ENCODE results near the gene SLC13A2.
A peak's percentile ranks its signal among the peaks of the same experiment; 100 is the strongest.

The SLC13A2 gene

DNA sequence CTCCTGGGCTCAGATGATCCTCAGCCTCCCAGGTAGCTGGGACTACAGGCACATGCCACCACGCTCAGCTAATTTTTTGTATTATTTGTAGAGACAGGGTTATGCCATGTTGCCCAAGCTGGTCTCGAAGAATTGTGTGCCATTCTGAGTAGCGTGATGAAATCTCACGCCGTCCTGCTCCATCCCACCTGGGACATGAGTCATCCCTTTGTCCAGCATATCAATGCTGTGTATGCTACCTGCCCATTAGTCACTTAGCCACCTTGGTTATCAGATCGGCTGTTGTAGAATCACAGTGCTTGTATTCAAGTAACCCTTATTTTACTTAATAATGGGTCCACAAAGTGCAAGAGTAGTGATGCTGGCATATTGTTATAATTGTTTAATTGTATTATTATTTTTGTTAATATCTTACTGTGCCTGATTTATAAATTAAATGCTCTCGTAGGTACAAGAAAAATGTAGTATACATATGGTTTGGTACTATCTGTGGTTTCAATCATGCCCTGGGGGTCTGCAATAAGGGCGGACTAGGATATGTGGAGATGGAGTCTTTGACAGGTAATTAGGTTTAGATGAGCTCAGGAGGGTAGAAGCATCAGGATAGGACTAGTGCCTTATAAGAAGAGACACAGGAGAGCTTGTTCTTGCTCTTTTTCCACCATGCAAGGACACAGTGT is 26.6 kb upstream of the SLC13A2 start:
- H3K4ac ChIP-seq (ENCODE audit: low read depth in 1 of 2, low read length in 2 of 2), result no peak overlapping the region
- no peak overlapping the region for H2BK15ac ChIP-seq (ENCODE audit: low read depth, poor library complexity, severe bottlenecking)
- H2AK5ac ChIP-seq (ENCODE audit: low read length, severe bottlenecking), result no peak overlapping the region
- H3K4me3 ChIP-seq (ENCODE audit: insufficient read depth in 1 of 2, low read depth in 1 of 2, low read length in 2 of 2), result no peak overlapping the region
- H3K4me1 ChIP-seq (ENCODE audit: control insufficient read depth, insufficient read depth, low read depth, low read length), result no peaks in the 10 kb centered on the region
- H3K9ac ChIP-seq (ENCODE audit: low read length), result no peak overlapping the region
- no peak overlapping the region for H3K18ac ChIP-seq (ENCODE audit: low read depth in 1 of 2, low read length in 2 of 2)
- no peak overlapping the region for H2BK12ac ChIP-seq (ENCODE audit: low read length in 2 of 2)
- H2BK120ac ChIP-seq (ENCODE audit: low read depth, low read length), result no peak overlapping the region
- no peak overlapping the region for H3K23ac ChIP-seq (ENCODE audit: low read length in 2 of 2)
- H3K27me3 ChIP-seq (ENCODE audit: control insufficient read depth in 1 of 2, insufficient read depth in 1 of 2, low read length in 2 of 2), result peaks cover 3 to 17% of the 10 kb centered on the region in 2 experiments
- no peak overlapping the region for H3K14ac ChIP-seq (ENCODE audit: low read length in 2 of 2)
- 82% methylated on average over 7 of the region's 8 CpGs for WGBS
- DNase-seq, result no peak
- H4K8ac ChIP-seq (ENCODE audit: low read length), result no peak overlapping the region
- no peak overlapping the region for H3K27ac ChIP-seq (ENCODE audit: low read length, poor library complexity, severe bottlenecking)
- H3K4me2 ChIP-seq (ENCODE audit: low read length, poor library complexity, severe bottlenecking), result no peak overlapping the region
- no peak overlapping the region for H2AFZ ChIP-seq (ENCODE audit: low read depth, low read length)
- H3K9me3 ChIP-seq (ENCODE audit: control insufficient read depth, low read length), result no peaks in the 10 kb centered on the region
- no peaks in the 10 kb centered on the region for H3K79me1 ChIP-seq (replicated peaks; ENCODE audit: low read length, poor library complexity, severe bottlenecking)
- H3K36me3 ChIP-seq (ENCODE audit: control insufficient read depth in 1 of 2, insufficient read depth in 2 of 2, low read depth in 1 of 2, low read length in 2 of 2), result no peaks in the 10 kb centered on the region
- no peak overlapping the region for H4K91ac ChIP-seq (ENCODE audit: low read length)
- H2BK5ac ChIP-seq (ENCODE audit: low read depth, low read length, poor library complexity, severe bottlenecking), result no peak overlapping the region

DNA sequence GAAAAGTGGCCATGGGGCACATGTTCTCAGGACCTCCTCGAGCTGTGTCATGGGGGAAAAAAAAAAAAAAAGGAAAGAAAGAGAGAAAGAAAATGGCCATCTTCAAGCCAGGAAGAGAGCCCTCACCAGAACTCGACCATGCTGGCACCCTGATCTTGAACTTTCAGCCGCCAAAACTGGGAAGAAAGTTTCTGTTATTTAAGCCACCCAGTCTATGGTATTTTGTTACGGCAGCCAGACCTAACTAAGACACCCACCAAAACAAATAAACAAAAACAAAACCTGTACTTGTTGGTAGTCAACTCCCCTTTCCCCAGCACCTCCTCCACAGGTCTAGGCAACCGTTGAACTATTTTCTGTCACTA is 26.1 kb upstream of the SLC13A2 start:
- Histone ChIP-seq H3K36me3 (ENCODE audit: control insufficient read depth in 1 of 2, insufficient read depth in 2 of 2, low read depth in 1 of 2, low read length in 2 of 2) (no peaks in the 10 kb centered on the region), H2BK120ac (ENCODE audit: low read depth, low read length) (no peak overlapping the region), H3K9ac (ENCODE audit: low read length) (no peak overlapping the region), H3K4me3 (ENCODE audit: insufficient read depth in 1 of 2, low read depth in 1 of 2, low read length in 2 of 2) (no peak overlapping the region), H2BK5ac (ENCODE audit: low read depth, low read length, poor library complexity, severe bottlenecking) (no peak overlapping the region), H3K4me1 (ENCODE audit: control insufficient read depth, insufficient read depth, low read depth, low read length) (no peaks in the 10 kb centered on the region), H3K14ac (ENCODE audit: low read length in 2 of 2) (no peak overlapping the region), H3K27ac (ENCODE audit: low read length, poor library complexity, severe bottlenecking) (no peak overlapping the region), H3K18ac (ENCODE audit: low read depth in 1 of 2, low read length in 2 of 2) (no peak overlapping the region), H3K27me3 (ENCODE audit: control insufficient read depth in 1 of 2, insufficient read depth in 1 of 2, low read length in 2 of 2) (peaks cover 3 to 14% of the 10 kb centered on the region in 2 experiments), H3K79me1 (replicated peaks; ENCODE audit: low read length, poor library complexity, severe bottlenecking) (no peaks in the 10 kb centered on the region), H3K4ac (ENCODE audit: low read depth in 1 of 2, low read length in 2 of 2) (no peak overlapping the region), H2BK12ac (ENCODE audit: low read length in 2 of 2) (no peak overlapping the region), H3K23ac (ENCODE audit: low read length in 2 of 2) (no peak overlapping the region), H3K9me3 (ENCODE audit: control insufficient read depth, low read length) (no peaks in the 10 kb centered on the region), H3K4me2 (ENCODE audit: low read length, poor library complexity, severe bottlenecking) (no peak overlapping the region), H4K8ac (ENCODE audit: low read length) (peak overlapping the region; percentile 50), H2AK5ac (ENCODE audit: low read length, severe bottlenecking) (no peak overlapping the region), H2BK15ac (ENCODE audit: low read depth, poor library complexity, severe bottlenecking) (no peak overlapping the region), H4K91ac (ENCODE audit: low read length) (no peak overlapping the region), H2AFZ (ENCODE audit: low read depth, low read length) (no peak overlapping the region)
- DNase-seq, result no peak
- 61% methylated on average over 5 of the region's 5 CpGs for WGBS

DNA sequence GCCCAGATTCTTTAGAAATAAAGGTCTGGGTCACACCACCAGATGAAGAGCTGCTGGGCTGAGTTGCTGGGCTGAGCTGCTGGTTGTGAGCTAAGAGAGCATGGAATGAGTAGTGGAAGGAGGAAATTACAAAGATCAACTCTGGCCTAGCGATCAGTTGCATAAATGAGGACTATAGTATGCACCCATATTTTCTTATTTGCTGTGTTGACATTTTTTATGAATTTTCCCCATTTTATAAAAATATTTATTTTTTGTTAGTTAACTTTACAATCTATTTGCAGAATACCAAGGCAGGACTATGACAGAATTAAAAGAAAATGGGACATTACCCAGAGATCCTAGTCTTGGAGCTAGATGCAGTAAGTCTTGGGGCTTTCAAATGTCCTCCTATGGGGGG is 23.6 kb upstream of the SLC13A2 start:
- H2BK120ac ChIP-seq (ENCODE audit: low read depth, low read length), result no peak overlapping the region
- no peaks in the 10 kb centered on the region for H3K4me1 ChIP-seq (ENCODE audit: control insufficient read depth, insufficient read depth, low read depth, low read length)
- no peak overlapping the region for H3K23ac ChIP-seq (ENCODE audit: low read length in 2 of 2)
- no peak overlapping the region for H2BK5ac ChIP-seq (ENCODE audit: low read depth, low read length, poor library complexity, severe bottlenecking)
- no peak for DNase-seq
- H3K79me1 ChIP-seq (replicated peaks; ENCODE audit: low read length, poor library complexity, severe bottlenecking), result no peaks in the 10 kb centered on the region
- no peak overlapping the region for H2BK12ac ChIP-seq (ENCODE audit: low read length in 2 of 2)
- no peak overlapping the region for H3K4me2 ChIP-seq (ENCODE audit: low read length, poor library complexity, severe bottlenecking)
- no peak overlapping the region for H3K9ac ChIP-seq (ENCODE audit: low read length)
- peaks cover 3 to 11% of the 10 kb centered on the region in 2 experiments for H3K27me3 ChIP-seq (ENCODE audit: control insufficient read depth in 1 of 2, insufficient read depth in 1 of 2, low read length in 2 of 2)
- H3K27ac ChIP-seq (ENCODE audit: low read length, poor library complexity, severe bottlenecking), result no peak overlapping the region
- no peak overlapping the region for H3K14ac ChIP-seq (ENCODE audit: low read length in 2 of 2)
- no peaks in the 10 kb centered on the region for H3K9me3 ChIP-seq (ENCODE audit: control insufficient read depth, low read length)
- no peak overlapping the region for H3K4ac ChIP-seq (ENCODE audit: low read depth in 1 of 2, low read length in 2 of 2)
- H2AFZ ChIP-seq (ENCODE audit: low read depth, low read length), result no peak overlapping the region
- no CpG with 5 or more reads among the region's 1 CpG for WGBS
- no peak overlapping the region for H4K8ac ChIP-seq (ENCODE audit: low read length)
- no peak overlapping the region for H2AK5ac ChIP-seq (ENCODE audit: low read length, severe bottlenecking)
- no peak overlapping the region for H3K4me3 ChIP-seq (ENCODE audit: insufficient read depth in 1 of 2, low read depth in 1 of 2, low read length in 2 of 2)
- H4K91ac ChIP-seq (ENCODE audit: low read length), result no peak overlapping the region
- H3K18ac ChIP-seq (ENCODE audit: low read depth in 1 of 2, low read length in 2 of 2), result no peak overlapping the region
- no peak overlapping the region for H2BK15ac ChIP-seq (ENCODE audit: low read depth, poor library complexity, severe bottlenecking)
- no peaks in the 10 kb centered on the region for H3K36me3 ChIP-seq (ENCODE audit: control insufficient read depth in 1 of 2, insufficient read depth in 2 of 2, low read depth in 1 of 2, low read length in 2 of 2)

DNA sequence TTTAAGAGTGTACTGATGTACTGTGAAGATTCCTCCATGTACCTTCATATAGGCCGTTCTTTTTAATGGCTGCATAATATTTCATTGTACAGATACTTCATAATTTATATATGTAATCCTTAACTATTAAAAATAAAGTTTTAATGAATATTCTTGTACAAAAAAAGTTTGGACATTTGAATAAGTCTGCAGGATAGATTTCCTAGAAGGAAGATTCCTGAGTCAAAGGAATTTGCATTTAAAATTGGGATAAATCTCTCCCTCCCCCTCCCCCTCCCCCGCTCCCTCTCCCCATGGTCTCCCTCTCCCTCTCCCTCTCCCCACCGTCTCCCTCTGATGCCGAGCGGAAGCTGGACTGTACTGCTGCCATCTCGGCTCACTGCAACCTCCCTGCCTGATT is 15.6 kb upstream of the SLC13A2 start:
- no peak overlapping the region for H2BK120ac ChIP-seq (ENCODE audit: low read depth, low read length)
- WGBS, result 91% methylated on average over 5 of the region's 6 CpGs

More for the DNA sequence above, 15.6 kb upstream of the SLC13A2 start:
- H4K91ac ChIP-seq (ENCODE audit: low read length), result no peak overlapping the region
- H3K9ac ChIP-seq (ENCODE audit: low read length), result no peak overlapping the region
- no peak overlapping the region for H2AK5ac ChIP-seq (ENCODE audit: low read length, severe bottlenecking)
- H4K8ac ChIP-seq (ENCODE audit: low read length), result no peak overlapping the region
- H3K9me3 ChIP-seq (ENCODE audit: control insufficient read depth, low read length), result no peaks in the 10 kb centered on the region
- no peak overlapping the region for H3K27ac ChIP-seq (ENCODE audit: low read length, poor library complexity, severe bottlenecking)
- H3K4ac ChIP-seq (ENCODE audit: low read depth in 1 of 2, low read length in 2 of 2), result no peak overlapping the region
- H3K18ac ChIP-seq (ENCODE audit: low read depth in 1 of 2, low read length in 2 of 2), result no peak overlapping the region
- H2BK12ac ChIP-seq (ENCODE audit: low read length in 2 of 2), result no peak overlapping the region
- H2BK5ac ChIP-seq (ENCODE audit: low read depth, low read length, poor library complexity, severe bottlenecking), result no peak overlapping the region
- H3K79me1 ChIP-seq (replicated peaks; ENCODE audit: low read length, poor library complexity, severe bottlenecking), result no peaks in the 10 kb centered on the region
- H3K27me3 ChIP-seq (ENCODE audit: control insufficient read depth in 1 of 2, insufficient read depth in 1 of 2, low read length in 2 of 2), result peaks cover 0 to 13% of the 10 kb centered on the region in 2 experiments
- no peak overlapping the region for H3K14ac ChIP-seq (ENCODE audit: low read length in 2 of 2)
- no peak overlapping the region for H2BK15ac ChIP-seq (ENCODE audit: low read depth, poor library complexity, severe bottlenecking)
- no peaks in the 10 kb centered on the region for H3K36me3 ChIP-seq (ENCODE audit: control insufficient read depth in 1 of 2, insufficient read depth in 2 of 2, low read depth in 1 of 2, low read length in 2 of 2)
- no peak overlapping the region for H3K23ac ChIP-seq (ENCODE audit: low read length in 2 of 2)
- H3K4me1 ChIP-seq (ENCODE audit: control insufficient read depth, insufficient read depth, low read depth, low read length), result no peaks in the 10 kb centered on the region
- DNase-seq, result no peak
- H3K4me2 ChIP-seq (ENCODE audit: low read length, poor library complexity, severe bottlenecking), result no peak overlapping the region
- H3K4me3 ChIP-seq (ENCODE audit: insufficient read depth in 1 of 2, low read depth in 1 of 2, low read length in 2 of 2), result no peak overlapping the region
- H2AFZ ChIP-seq (ENCODE audit: low read depth, low read length), result no peak overlapping the region
